Liver (tissue), 9 donors: ENCODE results near the gene BLM. TPM values are rescaled to one million over a fixed set of nuclear protein-coding genes. Genes with fewer than 3 reads are reported as not detected.

Source experiments
- DNase-seq: peaks from one replicate; pipeline ENCODE4 v3.0.0-alpha.2; 2017; ENCODE audit warnings: low spot score
- H3K27ac ChIP-seq, 2 donors: one replicate each; pipeline ENCODE4 v1.7.0; 2013; ENCODE audit warnings: inconsistent platforms in 2 of 2, low read length in 2 of 2, control low read depth in 1 of 2, low read depth in 1 of 2, mild to moderate bottlenecking in 1 of 2
- H3K27me3 ChIP-seq, 4 donors: one replicate each; pipeline versions ENCODE4 v1.6.1 to v1.7.0; 2013; ENCODE audit warnings: low read length in 3 of 4, inconsistent platforms in 1 of 4, mild to moderate bottlenecking in 1 of 4, moderate library complexity in 1 of 4; ENCODE audit not compliant: control insufficient read depth in 4 of 4, insufficient read depth in 4 of 4
- H3K36me3 ChIP-seq, 4 donors: one replicate each; pipeline versions ENCODE4 v1.6.1 to v1.7.0; 2013; ENCODE audit warnings: low read length in 3 of 4, mild to moderate bottlenecking in 3 of 4, low read depth in 1 of 4, moderate library complexity in 1 of 4; ENCODE audit not compliant: control insufficient read depth in 4 of 4, insufficient read depth in 3 of 4
- H3K4me1 ChIP-seq, 4 donors: one replicate each; pipeline versions ENCODE4 v1.6.1 to v1.7.0; 2013; ENCODE audit warnings: low read length in 3 of 4, mild to moderate bottlenecking in 3 of 4, moderate library complexity in 1 of 4; ENCODE audit not compliant: control insufficient read depth in 4 of 4, insufficient read depth in 4 of 4
- H3K4me3 ChIP-seq, 3 donors: one replicate each; pipeline versions ENCODE4 v1.6.1 to v1.7.0; 2013; ENCODE audit warnings: low read length in 3 of 3, control low read depth in 1 of 3, low read depth in 1 of 3, mild to moderate bottlenecking in 1 of 3
- H3K9ac ChIP-seq, 2 donors: one replicate each; pipeline ENCODE4 v1.7.0; 2013; ENCODE audit warnings: low read length in 2 of 2, mild to moderate bottlenecking in 2 of 2, moderate library complexity in 2 of 2, control low read depth in 1 of 2, low read depth in 1 of 2
- H3K9me3 ChIP-seq, 4 donors: one replicate each; pipeline versions ENCODE4 v1.6.1 to v1.7.0; 2013; ENCODE audit warnings: low read length in 3 of 4; ENCODE audit not compliant: control insufficient read depth in 4 of 4
- EGR1 ChIP-seq, 2 donors: IDR thresholded peaks; 2 replicates each; pipeline ENCODE4 v1.6.1; 2016 to 2018; ENCODE audit warnings: antibody characterized with exemption in 2 of 2, low read depth in 2 of 2
- FOXA1 ChIP-seq: IDR thresholded peaks from 2 replicates; pipeline ENCODE4 v1.6.1; 2016; ENCODE audit warnings: antibody characterized with exemption
- FOXA2 ChIP-seq: IDR thresholded peaks from 2 replicates; pipeline ENCODE4 v1.6.1; 2016; ENCODE audit warnings: antibody characterized with exemption
- GABPA ChIP-seq, 2 donors: IDR thresholded peaks in 1 of 2; conservative IDR thresholded peaks in 1 of 2; 2 replicates each; pipeline ENCODE4 v1.6.1; 2016; ENCODE audit warnings: antibody characterized with exemption in 2 of 2, mild to moderate bottlenecking in 1 of 2, moderate library complexity in 1 of 2
- HNF4A ChIP-seq, 2 donors: conservative IDR thresholded peaks; 2 replicates each; pipeline ENCODE4 v1.6.1; 2016; ENCODE audit warnings: antibody characterized with exemption in 2 of 2, mild to moderate bottlenecking in 2 of 2
- HNF4G ChIP-seq: IDR thresholded peaks from 2 replicates; pipeline ENCODE4 v1.6.1; 2016; ENCODE audit warnings: antibody characterized with exemption
- NR2F2 ChIP-seq: IDR thresholded peaks from 2 replicates; pipeline ENCODE4 v1.6.1; 2016; ENCODE audit warnings: antibody characterized with exemption
- RAD21 ChIP-seq, 2 donors: IDR thresholded peaks; 2 replicates each; pipeline ENCODE4 v1.6.1; 2016; ENCODE audit warnings: antibody characterized with exemption in 2 of 2, mild to moderate bottlenecking in 2 of 2
- RXRA ChIP-seq, 2 donors: IDR thresholded peaks; 2 replicates each; pipeline ENCODE4 v1.6.1; 2017 to 2018; ENCODE audit warnings: antibody characterized with exemption in 2 of 2, mild to moderate bottlenecking in 1 of 2
- SP1 ChIP-seq: IDR thresholded peaks from 2 replicates; pipeline ENCODE4 v1.6.1; 2018; ENCODE audit warnings: antibody characterized with exemption, mild to moderate bottlenecking
- TAF1 ChIP-seq: conservative IDR thresholded peaks from 2 replicates; pipeline ENCODE4 v1.6.1; 2016; ENCODE audit warnings: antibody characterized with exemption, mild to moderate bottlenecking
- YY1 ChIP-seq: IDR thresholded peaks from 2 replicates; pipeline ENCODE4 v1.6.1; 2016; ENCODE audit warnings: antibody characterized with exemption, mild to moderate bottlenecking
- WGBS: extraction: QIAGEN DNeasy Blood & Tissue Kit; methylation state at CpG from one replicate; pipeline ENCODE4 v1.1.7; 2013; 5-methylcytosine and 5-hydroxymethylcytosine counted together
- polyA plus RNA-seq, 2 donors: library from polyadenylated mRNA; stranded (reverse) in 1 of 2; unstranded in 1 of 2; fragments of 200-250 nt in 1 of 2; fragments of >200 nt in 1 of 2; fragmentation: Nextera tagmentation in 1 of 2; extraction: Ambion mirVana in 1 of 2; gene quantifications; one replicate each; pipeline versions ENCODE4 v1.2.1 to v1.2.3, GENCODE V29; 2013 to 2015
- total RNA-seq, 2 donors: library from RNA; depleted of rRNA; stranded (reverse); fragments of >200 nt; gene quantifications; one replicate each; pipeline ENCODE4 v1.2.3, GENCODE V29; 2014
- TF ChIP-seq, protein P1 (sequence below): IDR thresholded peaks from 2 replicates; pipeline ENCODE4 v1.6.1; 2016; ENCODE audit warnings: antibody characterized with exemption
- TF ChIP-seq, protein P2 (sequence below): fragments of 150-350 bp; IDR thresholded peaks from 2 replicates; pipeline ENCODE4 v1.5.1; 2017; ENCODE audit warnings: improper control_type of control experiment, low read depth, low read length; ENCODE audit not compliant: missing input control
- TF ChIP-seq, protein P3 (sequence below): IDR thresholded peaks from 2 replicates; pipeline ENCODE4 v1.6.1; 2016; ENCODE audit warnings: antibody characterized with exemption
- TF ChIP-seq, protein P4 (sequence below): IDR thresholded peaks from 2 replicates; pipeline ENCODE4 v1.6.1; 2016; ENCODE audit warnings: antibody characterized with exemption
- donor health status: healthy.
- donor health status: healthy.
- donor health status: healthy.
- donor health status: healthy.
- donor health status: healthy.

BLM gene
- total and polyA plus RNA-seq, 4 donors: 0.33 to 15.1 (median 0.41) TPM

DNA sequence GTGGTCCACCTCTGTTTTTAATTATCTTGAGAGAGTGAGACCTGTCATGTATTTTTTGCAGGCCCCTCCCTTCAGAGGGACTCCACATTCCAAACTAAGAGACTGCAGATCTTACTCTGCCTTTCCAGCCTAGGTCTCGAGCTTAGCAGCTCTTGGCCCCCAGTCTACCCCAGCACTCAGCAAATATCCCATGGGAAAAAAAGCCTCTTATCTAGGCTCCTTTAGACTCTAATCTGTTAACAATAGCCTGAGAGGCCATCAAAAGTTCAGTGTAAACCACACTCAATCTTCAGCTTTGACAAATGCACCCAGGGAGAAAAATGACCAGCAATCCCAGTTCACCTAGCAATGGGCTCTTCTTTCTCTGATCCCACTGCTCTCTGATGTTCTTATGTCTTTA, 8.6 kb upstream of the BLM start:
- no peak for DNase-seq
- H3K27ac ChIP-seq: no peak overlapping the region
- no peak overlapping the region for H3K4me3 ChIP-seq
- 84% methylated on average over 1 of the region's 1 CpG for WGBS
- H3K9me3 ChIP-seq: no peaks in the 10 kb centered on the region
- H3K9ac ChIP-seq: no peak overlapping the region
- no peaks in the 10 kb centered on the region for H3K27me3 ChIP-seq
- H3K36me3 ChIP-seq: peaks cover 0 to 2% (median 0%) of the 10 kb centered on the region in 4 donors
- no peaks in the 10 kb centered on the region for H3K4me1 ChIP-seq
- TF ChIP-seq YY1 (no peak), RXRA (IDR thresholded peaks at IDR 0.05) (no peak), EGR1 (IDR thresholded peaks at IDR 0.05; ENCODE audit: low read depth in 2 of 2) (no peak), FOXA2 (no peak), NR2F2 (no peak), GABPA (IDR thresholded peaks at IDR 0.05 in 1 of 2, conservative IDR thresholded peaks at IDR 0.05 in 1 of 2) (no peak)

DNA sequence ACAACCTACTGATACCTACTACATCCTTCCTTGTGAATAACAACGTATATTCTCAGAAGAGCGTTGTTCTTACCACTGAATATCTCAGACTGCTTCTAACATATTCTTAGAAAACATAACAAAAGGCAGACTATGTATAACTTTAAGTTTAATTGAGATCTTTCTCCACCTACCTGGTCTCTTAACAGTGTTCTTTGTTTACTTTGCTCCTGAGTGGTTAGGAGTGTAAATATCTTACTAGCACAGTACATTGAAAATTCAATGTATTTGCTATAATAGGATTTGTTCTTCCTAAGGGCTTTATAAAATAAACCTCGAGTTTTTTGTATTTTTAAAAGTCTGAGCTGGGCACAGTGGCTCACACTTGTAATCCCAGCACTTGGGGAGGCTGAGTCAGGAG, 7.9 kb upstream of the BLM start:
- TF ChIP-seq GABPA (IDR thresholded peaks at IDR 0.05 in 1 of 2, conservative IDR thresholded peaks at IDR 0.05 in 1 of 2) (no peak), FOXA2 (no peak)
- TF ChIP-seq, protein P1, sequence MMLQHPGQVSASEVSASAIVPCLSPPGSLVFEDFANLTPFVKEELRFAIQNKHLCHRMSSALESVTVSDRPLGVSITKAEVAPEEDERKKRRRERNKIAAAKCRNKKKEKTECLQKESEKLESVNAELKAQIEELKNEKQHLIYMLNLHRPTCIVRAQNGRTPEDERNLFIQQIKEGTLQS: no peak
- H3K9me3 ChIP-seq: no peaks in the 10 kb centered on the region
- H3K4me3 ChIP-seq: no peak overlapping the region
- H3K36me3 ChIP-seq: peaks cover 0 to 2% (median 0%) of the 10 kb centered on the region in 4 donors
- WGBS: 83% methylated on average over 3 of the region's 3 CpGs
- DNase-seq: no peak
- H3K27me3 ChIP-seq: no peaks in the 10 kb centered on the region
- H3K4me1 ChIP-seq: no peaks in the 10 kb centered on the region
- no peak overlapping the region for H3K27ac ChIP-seq
- H3K9ac ChIP-seq: no peak overlapping the region

DNA sequence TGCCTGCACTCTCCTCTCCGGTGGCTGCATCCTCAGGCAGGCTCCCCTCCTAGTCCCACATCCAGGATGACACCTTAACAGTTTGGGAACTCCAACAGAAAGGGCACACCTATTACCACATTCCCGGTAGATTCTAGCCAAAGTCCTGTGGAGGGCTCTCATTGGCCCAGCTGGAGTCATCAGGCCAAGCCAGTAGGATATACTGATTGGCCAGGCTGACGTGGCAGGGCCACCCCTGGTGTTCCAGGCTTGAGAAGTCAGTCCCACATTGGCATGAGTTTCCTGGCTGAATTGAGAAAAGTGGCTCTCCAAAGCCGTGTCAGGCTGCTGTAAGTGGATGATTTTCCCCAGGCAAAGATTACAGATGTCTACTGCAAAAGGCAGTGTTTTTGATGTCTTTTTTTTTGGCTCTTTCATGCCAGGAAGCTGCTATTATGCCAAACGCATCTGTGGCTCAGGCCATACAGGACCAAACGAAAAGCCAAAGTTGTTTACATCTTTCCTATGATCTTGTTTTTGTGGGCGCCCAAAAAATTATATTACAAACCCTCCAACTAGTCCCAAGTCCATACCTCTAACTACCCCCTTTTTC, 6.6 kb upstream of the BLM start:
- no peak for DNase-seq
- H3K36me3 ChIP-seq: peaks cover 0 to 2% (median 0%) of the 10 kb centered on the region in 4 donors
- no peak overlapping the region for H3K27ac ChIP-seq
- no peaks in the 10 kb centered on the region for H3K9me3 ChIP-seq
- H3K27me3 ChIP-seq: no peaks in the 10 kb centered on the region
- no peak overlapping the region for H3K4me3 ChIP-seq
- H3K4me1 ChIP-seq: no peaks in the 10 kb centered on the region
- H3K9ac ChIP-seq: no peak overlapping the region
- TF ChIP-seq, protein P2, sequence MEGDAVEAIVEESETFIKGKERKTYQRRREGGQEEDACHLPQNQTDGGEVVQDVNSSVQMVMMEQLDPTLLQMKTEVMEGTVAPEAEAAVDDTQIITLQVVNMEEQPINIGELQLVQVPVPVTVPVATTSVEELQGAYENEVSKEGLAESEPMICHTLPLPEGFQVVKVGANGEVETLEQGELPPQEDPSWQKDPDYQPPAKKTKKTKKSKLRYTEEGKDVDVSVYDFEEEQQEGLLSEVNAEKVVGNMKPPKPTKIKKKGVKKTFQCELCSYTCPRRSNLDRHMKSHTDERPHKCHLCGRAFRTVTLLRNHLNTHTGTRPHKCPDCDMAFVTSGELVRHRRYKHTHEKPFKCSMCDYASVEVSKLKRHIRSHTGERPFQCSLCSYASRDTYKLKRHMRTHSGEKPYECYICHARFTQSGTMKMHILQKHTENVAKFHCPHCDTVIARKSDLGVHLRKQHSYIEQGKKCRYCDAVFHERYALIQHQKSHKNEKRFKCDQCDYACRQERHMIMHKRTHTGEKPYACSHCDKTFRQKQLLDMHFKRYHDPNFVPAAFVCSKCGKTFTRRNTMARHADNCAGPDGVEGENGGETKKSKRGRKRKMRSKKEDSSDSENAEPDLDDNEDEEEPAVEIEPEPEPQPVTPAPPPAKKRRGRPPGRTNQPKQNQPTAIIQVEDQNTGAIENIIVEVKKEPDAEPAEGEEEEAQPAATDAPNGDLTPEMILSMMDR: no peak
- no peak for TF ChIP-seq RXRA (IDR thresholded peaks at IDR 0.05)
- TF ChIP-seq NR2F2: no peak
- TF ChIP-seq HNF4A (conservative IDR thresholded peaks at IDR 0.05): no peak
- TF ChIP-seq, protein P1: no peak
- TF ChIP-seq, protein P3, sequence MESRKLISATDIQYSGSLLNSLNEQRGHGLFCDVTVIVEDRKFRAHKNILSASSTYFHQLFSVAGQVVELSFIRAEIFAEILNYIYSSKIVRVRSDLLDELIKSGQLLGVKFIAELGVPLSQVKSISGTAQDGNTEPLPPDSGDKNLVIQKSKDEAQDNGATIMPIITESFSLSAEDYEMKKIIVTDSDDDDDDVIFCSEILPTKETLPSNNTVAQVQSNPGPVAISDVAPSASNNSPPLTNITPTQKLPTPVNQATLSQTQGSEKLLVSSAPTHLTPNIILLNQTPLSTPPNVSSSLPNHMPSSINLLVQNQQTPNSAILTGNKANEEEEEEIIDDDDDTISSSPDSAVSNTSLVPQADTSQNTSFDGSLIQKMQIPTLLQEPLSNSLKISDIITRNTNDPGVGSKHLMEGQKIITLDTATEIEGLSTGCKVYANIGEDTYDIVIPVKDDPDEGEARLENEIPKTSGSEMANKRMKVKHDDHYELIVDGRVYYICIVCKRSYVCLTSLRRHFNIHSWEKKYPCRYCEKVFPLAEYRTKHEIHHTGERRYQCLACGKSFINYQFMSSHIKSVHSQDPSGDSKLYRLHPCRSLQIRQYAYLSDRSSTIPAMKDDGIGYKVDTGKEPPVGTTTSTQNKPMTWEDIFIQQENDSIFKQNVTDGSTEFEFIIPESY: no peak
- TF ChIP-seq SP1: no peak
- no peak for TF ChIP-seq EGR1 (IDR thresholded peaks at IDR 0.05; ENCODE audit: low read depth in 2 of 2)
- no peak for TF ChIP-seq HNF4G
- no peak for TF ChIP-seq FOXA1
- TF ChIP-seq FOXA2: no peak
- TF ChIP-seq RAD21 (IDR thresholded peaks at IDR 0.05): no peak
- TF ChIP-seq YY1: no peak
- TF ChIP-seq, protein P4, sequence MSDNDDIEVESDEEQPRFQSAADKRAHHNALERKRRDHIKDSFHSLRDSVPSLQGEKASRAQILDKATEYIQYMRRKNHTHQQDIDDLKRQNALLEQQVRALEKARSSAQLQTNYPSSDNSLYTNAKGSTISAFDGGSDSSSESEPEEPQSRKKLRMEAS: no peak
- no peak for TF ChIP-seq TAF1
- 84% methylated on average over 7 of the region's 7 CpGs for WGBS
